Glutamatergic neuron (in vitro differentiated cells): ENCODE results near the gene TMEM154. TPM values are rescaled to one million over a fixed set of nuclear protein-coding genes. Genes with fewer than 3 reads are reported as not detected.

Experiments
- DNase-seq: peaks from one replicate; pipeline ENCODE4 v3.0.0; 2022
- H3K27ac Mint-ChIP-seq: one replicate; pipeline ENCODE4 v1.8.0; 2020; ENCODE audit warnings: mild to moderate bottlenecking, mixed read lengths, inconsistent platforms; ENCODE audit not compliant: unreplicated experiment
- H3K27me3 Mint-ChIP-seq: one replicate; pipeline ENCODE4 v1.8.0; 2020; ENCODE audit warnings: mild to moderate bottlenecking, moderate library complexity, mixed read lengths, inconsistent platforms; ENCODE audit not compliant: unreplicated experiment
- H3K36me3 Mint-ChIP-seq: one replicate; pipeline ENCODE4 v1.8.0; 2020; ENCODE audit warnings: mild to moderate bottlenecking, mixed read lengths, inconsistent platforms; ENCODE audit not compliant: unreplicated experiment
- H3K4me1 Mint-ChIP-seq: one replicate; pipeline ENCODE4 v1.8.0; 2020; ENCODE audit warnings: mild to moderate bottlenecking, low read depth, mixed read lengths, inconsistent platforms; ENCODE audit not compliant: unreplicated experiment
- H3K4me3 Mint-ChIP-seq: one replicate; pipeline ENCODE4 v1.8.0; 2020; ENCODE audit warnings: mild to moderate bottlenecking, mixed read lengths, inconsistent platforms; ENCODE audit not compliant: unreplicated experiment
- H3K9me3 Mint-ChIP-seq: one replicate; pipeline ENCODE4 v1.8.0; 2020; ENCODE audit warnings: mild to moderate bottlenecking, moderate library complexity, mixed read lengths, inconsistent platforms; ENCODE audit not compliant: unreplicated experiment
- CTCF ChIP-seq: fragments of 200-600 bp; sonication (generic); IDR thresholded peaks from one replicate; pipeline ENCODE4 v1.5.0; 2021; ENCODE audit not compliant: partially characterized antibody, unreplicated experiment
- total RNA-seq: library from RNA; stranded (reverse); fragmentation: NEBNext Ultra II Directional; extraction: Animal tissue kit (Norgen Biotek cat#: 25700); gene quantifications from one replicate; pipeline ENCODE4 v1.2.1, GENCODE V29; 2021; ENCODE audit not compliant: unreplicated experiment

TMEM154 gene
- total RNA-seq, 1 donor from 2014 or later, result 0.22 TPM

GRCh38 chr4:152709675-152710438 lies 30.1 kb upstream of the TMEM154 start:
- TF ChIP-seq CTCF, result no peak
- H3K9me3 Mint-ChIP-seq, result no peaks in the 10 kb centered on the region
- H3K4me1 Mint-ChIP-seq, result peaks cover 7% of the 10 kb centered on the region
- no peak overlapping the region for H3K4me3 Mint-ChIP-seq
- DNase-seq, result no peak
- peaks cover 6% of the 10 kb centered on the region for H3K36me3 Mint-ChIP-seq
- H3K27me3 Mint-ChIP-seq, result peaks cover 2% of the 10 kb centered on the region
- H3K27ac Mint-ChIP-seq, result no peak overlapping the region

- Mint-ChIP-seq H3K36me3 (peaks cover 6% of the 10 kb centered on the region), H3K4me1 (peaks cover 1% of the 10 kb centered on the region)
Measured at GRCh38 chr4:152708796-152709195, 29.0 kb upstream of the TMEM154 start.

GRCh38 chr4:152708361-152708760 lies 28.6 kb upstream of the TMEM154 start:
- Mint-ChIP-seq H3K27me3 (peaks cover 2% of the 10 kb centered on the region), H3K9me3 (no peaks in the 10 kb centered on the region), H3K36me3 (peaks cover 6% of the 10 kb centered on the region), H3K27ac (no peak overlapping the region), H3K4me3 (no peak overlapping the region), H3K4me1 (no peaks in the 10 kb centered on the region)
- no peak for DNase-seq
- TF ChIP-seq CTCF, result no peak

More at GRCh38 chr4:152708796-152709195, 29.0 kb upstream of the TMEM154 start:
- Mint-ChIP-seq H3K27ac (no peak overlapping the region), H3K9me3 (no peaks in the 10 kb centered on the region), H3K27me3 (peaks cover 2% of the 10 kb centered on the region), H3K4me3 (no peak overlapping the region)
- DNase-seq, result no peak
- no peak for TF ChIP-seq CTCF

GRCh38 chr4:152707632-152708031 lies 27.8 kb upstream of the TMEM154 start:
- Mint-ChIP-seq H3K9me3 (no peaks in the 10 kb centered on the region), H3K4me1 (no peaks in the 10 kb centered on the region), H3K36me3 (peaks cover 9% of the 10 kb centered on the region), H3K4me3 (no peak overlapping the region), H3K27me3 (peaks cover 2% of the 10 kb centered on the region), H3K27ac (no peak overlapping the region)
- DNase-seq, result no peak
- no peak for TF ChIP-seq CTCF

- Mint-ChIP-seq H3K9me3 (no peaks in the 10 kb centered on the region), H3K4me3 (no peak overlapping the region), H3K27ac (no peak overlapping the region), H3K27me3 (peaks cover 2% of the 10 kb centered on the region), H3K36me3 (peaks cover 9% of the 10 kb centered on the region), H3K4me1 (no peaks in the 10 kb centered on the region)
- no peak for DNase-seq
- TF ChIP-seq CTCF, result no peak
Measured at GRCh38 chr4:152705903-152706302, 26.1 kb upstream of the TMEM154 start.
